RPMI7951 (cell line): ENCODE data around the gene PRX. TPM values are rescaled to one million over a fixed set of nuclear protein-coding genes. Genes with fewer than 3 reads are reported as not detected.
A peak's percentile ranks its signal among the peaks of the same experiment; 100 is the strongest.
"Not testable (repeated sequence)": the region's sequence is repeated elsewhere in the genome, so short reads cannot be mapped to it uniquely, and the experiment has no call there.

Experiments used
- DNase-seq: peaks from one replicate; pipeline ENCODE4 v3.0.0-alpha.2; 2012; ENCODE audit warnings: low read depth
- total RNA-seq: library from RNA; depleted of rRNA; stranded (reverse); fragments of >200 nt; shearing (Covaris generic); gene quantifications from 2 replicates; pipeline ENCODE4 v1.2.3, GENCODE V29; 2014; rRNA removed

PRX gene
- 0.72 and 1.2 TPM in 2 replicates for total RNA-seq

GRCh38 chr19:40413291-40413845, at the start of gene PRX:
Gene PRX (minus strand): TSS chr19:40413378. CDS start chr19:40407932, 5,446 bp downstream.
- DNase-seq: no peak

GRCh38 chr19:40461669-40462221, 48.6 kb upstream of the PRX start:
- DNase-seq: no peak

- DNase-seq: no peak
Observed at GRCh38 chr19:40460185-40460584, 47.0 kb upstream of the PRX start.

- DNase-seq: no peak
Observed at GRCh38 chr19:40458597-40458974, 45.4 kb upstream of the PRX start.

- DNase-seq: no peak
Observed at GRCh38 chr19:40457953-40458596, 44.9 kb upstream of the PRX start.

- DNase-seq: no peak
Observed at GRCh38 chr19:40457048-40457447, 43.9 kb upstream of the PRX start.

- not testable (repeated sequence) for DNase-seq
Observed at GRCh38 chr19:40453943-40454342, 40.8 kb upstream of the PRX start.

GRCh38 chr19:40453151-40453735, 40.1 kb upstream of the PRX start:
- DNase-seq: no peak

GRCh38 chr19:40452016-40452415, 38.8 kb upstream of the PRX start:
- DNase-seq: no peak

- DNase-seq: no peak
Observed at GRCh38 chr19:40450664-40451063, 37.5 kb upstream of the PRX start.

GRCh38 chr19:40449506-40449905, 36.3 kb upstream of the PRX start:
- no peak for DNase-seq

GRCh38 chr19:40446263-40446784, 33.1 kb upstream of the PRX start:
- DNase-seq: no peak

- no peak for DNase-seq
Observed at GRCh38 chr19:40445780-40446262, 32.6 kb upstream of the PRX start.

- no peak for DNase-seq
Observed at GRCh38 chr19:40444825-40445312, 31.7 kb upstream of the PRX start.

- DNase-seq: peak; percentile 96
Observed at GRCh38 chr19:40444000-40444824, 31.0 kb upstream of the PRX start, which contains the start of gene SERTAD3. Gene SERTAD3 (minus strand): TSS chr19:40444335. CDS start chr19:40442080, 2,255 bp downstream.

GRCh38 chr19:40443131-40443999, 30.2 kb upstream of the PRX start:
- peak; percentile 100 for DNase-seq

- DNase-seq: no peak
Observed at GRCh38 chr19:40442328-40443130, 29.4 kb upstream of the PRX start.

GRCh38 chr19:40441719-40442253, 28.6 kb upstream of the PRX start:
- no peak for DNase-seq

- no peak for DNase-seq
Observed at GRCh38 chr19:40438284-40438683, 25.1 kb upstream of the PRX start.
